SK-N-SH treated with all-trans-retinoic acid at 6 μM for 48 hours (cell line): ENCODE results near the gene ADARB2.

ENCODE experiments used
- ATAC-seq: fragments of 200-7000 bp; cut with Tn5 transposase; 3 replicates; pipeline ENCODE4 v1.9.1; 2020; ENCODE audit warnings: mild to moderate bottlenecking, moderate library complexity
- ARNTL ChIP-seq: fragments of 450-650 bp; formaldehyde crosslinking; IDR thresholded peaks from 2 replicates; pipeline ENCODE4 v1.5.0; 2020; ENCODE audit warnings: low read depth, mild to moderate bottlenecking, moderate library complexity, borderline replicate concordance
- BACH2 ChIP-seq: fragments of 250-450 bp; sonication (Bioruptor Pico); IDR thresholded peaks from 2 replicates; pipeline ENCODE4 v1.9.0; 2021; ENCODE audit warnings: mild to moderate bottlenecking, borderline replicate concordance
- GLIS3 ChIP-seq: fragments of 250-450 bp; sonication (Bioruptor Pico); IDR thresholded peaks from 2 replicates; pipeline ENCODE4 v1.5.0; 2020; ENCODE audit warnings: mild to moderate bottlenecking, moderate library complexity
- ISL1 ChIP-seq: fragments of 250-450 bp; sonication (Bioruptor Pico); IDR thresholded peaks from 2 replicates; pipeline ENCODE4 v2.1.2; 2022; ENCODE audit warnings: mild to moderate bottlenecking, moderate library complexity
- OSR1 ChIP-seq: fragments of 250-450 bp; sonication (Bioruptor Pico); IDR thresholded peaks from 2 replicates; pipeline ENCODE4 v1.8.0; 2022; ENCODE audit warnings: moderate library complexity, mild to moderate bottlenecking, inconsistent platforms
- PPARA ChIP-seq: fragments of 250-450 bp; sonication (Bioruptor Pico); IDR thresholded peaks from 2 replicates; pipeline ENCODE4 v1.5.0; 2020; ENCODE audit warnings: mild to moderate bottlenecking, borderline replicate concordance
- RARB ChIP-seq: fragments of 250-450 bp; sonication (Bioruptor Pico); IDR thresholded peaks from 2 replicates; pipeline ENCODE4 v1.8.0; 2021; ENCODE audit warnings: mild to moderate bottlenecking, moderate library complexity
- SNAI2 ChIP-seq: fragments of 250-450 bp; sonication (Bioruptor Pico); IDR thresholded peaks from 2 replicates; pipeline ENCODE4 v1.5.0; 2020; ENCODE audit warnings: mild to moderate bottlenecking, moderate library complexity
- TCF4 ChIP-seq: fragments of 250-450 bp; sonication (Bioruptor Pico); IDR thresholded peaks from 2 replicates; pipeline ENCODE4 v1.8.0; 2021; ENCODE audit warnings: mild to moderate bottlenecking, moderate library complexity, borderline replicate concordance
- TOX ChIP-seq: fragments of 250-450 bp; sonication (Bioruptor Pico); IDR thresholded peaks from 2 replicates; pipeline ENCODE4 v1.8.0; 2021; ENCODE audit warnings: mild to moderate bottlenecking, moderate library complexity, borderline replicate concordance
- ZFP3 ChIP-seq: fragments of 250-450 bp; sonication (Bioruptor Pico); IDR thresholded peaks from 2 replicates; pipeline ENCODE4 v1.5.0; 2020; ENCODE audit warnings: mild to moderate bottlenecking, moderate library complexity
- ZFP30 ChIP-seq: fragments of 450-650 bp; formaldehyde crosslinking; IDR thresholded peaks from 2 replicates; pipeline ENCODE4 v1.5.0; 2022; ENCODE audit warnings: mild to moderate bottlenecking, moderate library complexity
- ZNF565 ChIP-seq: fragments of 450-650 bp; formaldehyde crosslinking; conservative IDR thresholded peaks from 2 replicates; pipeline ENCODE4 v1.5.0; 2020; ENCODE audit warnings: low read depth, mild to moderate bottlenecking, moderate library complexity
- ZNF70 ChIP-seq: fragments of 450-650 bp; formaldehyde crosslinking; IDR thresholded peaks from 2 replicates; pipeline ENCODE4 v1.5.0; 2020; ENCODE audit warnings: mild to moderate bottlenecking, moderate library complexity
- ZNF8 ChIP-seq: fragments of 450-650 bp; formaldehyde crosslinking; IDR thresholded peaks from 2 replicates; pipeline ENCODE4 v1.5.0; 2020; ENCODE audit warnings: mild to moderate bottlenecking, moderate library complexity
- TF ChIP-seq, protein P1 (sequence below): fragments of 250-450 bp; sonication (Bioruptor Pico); IDR thresholded peaks from 2 replicates; pipeline ENCODE4 v1.5.1; 2021; ENCODE audit warnings: mild to moderate bottlenecking, moderate library complexity
- TF ChIP-seq, protein P2 (sequence below): fragments of 250-450 bp; sonication (Bioruptor Pico); IDR thresholded peaks from 2 replicates; pipeline ENCODE4 v1.5.0; 2020; ENCODE audit warnings: mild to moderate bottlenecking, moderate library complexity
- TF ChIP-seq, protein P3 (sequence below): fragments of 250-450 bp; sonication (Bioruptor Pico); IDR thresholded peaks from 2 replicates; pipeline ENCODE4 v1.5.1; 2020; ENCODE audit warnings: low read depth, mild to moderate bottlenecking, moderate library complexity

The ADARB2 gene

DNA sequence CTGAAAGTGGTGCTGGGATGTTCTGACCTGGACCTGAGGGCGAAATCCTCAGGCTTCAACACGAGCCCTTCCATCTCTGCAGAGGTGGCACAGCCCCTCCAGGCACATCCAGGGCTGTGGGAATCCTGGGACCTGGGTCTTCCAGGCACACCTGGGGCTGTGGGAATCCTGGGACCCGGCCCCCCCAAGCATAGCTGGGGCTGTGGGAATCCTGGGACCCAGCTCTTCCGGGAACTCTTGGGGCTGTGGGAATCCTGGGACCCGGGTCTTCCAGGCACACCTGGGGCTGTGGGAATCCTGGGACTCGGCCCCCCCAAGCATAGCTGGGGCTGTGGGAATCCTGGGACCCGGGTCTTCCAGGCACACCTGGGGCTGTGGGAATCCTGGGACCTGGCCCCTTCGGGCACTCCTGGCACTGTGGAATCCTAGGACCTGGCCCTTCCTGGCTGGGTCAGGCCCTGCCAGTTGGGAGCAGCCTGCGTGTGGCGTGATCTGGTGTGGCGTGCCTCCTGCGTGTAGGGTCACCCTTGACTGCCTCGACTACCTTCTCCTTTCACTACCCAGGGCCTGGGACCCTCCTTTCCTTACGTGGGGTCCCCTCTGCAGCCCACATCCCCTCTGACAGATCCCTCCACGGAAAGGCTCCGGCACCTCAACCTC lies 557.1 kb downstream of the ADARB2 start:
- no peak for ATAC-seq
- no peak for TF ChIP-seq ZNF70
- TF ChIP-seq BACH2 (CRISPR knock-in tag), result no peak
- TF ChIP-seq TOX (CRISPR knock-in tag), result no peak

DNA sequence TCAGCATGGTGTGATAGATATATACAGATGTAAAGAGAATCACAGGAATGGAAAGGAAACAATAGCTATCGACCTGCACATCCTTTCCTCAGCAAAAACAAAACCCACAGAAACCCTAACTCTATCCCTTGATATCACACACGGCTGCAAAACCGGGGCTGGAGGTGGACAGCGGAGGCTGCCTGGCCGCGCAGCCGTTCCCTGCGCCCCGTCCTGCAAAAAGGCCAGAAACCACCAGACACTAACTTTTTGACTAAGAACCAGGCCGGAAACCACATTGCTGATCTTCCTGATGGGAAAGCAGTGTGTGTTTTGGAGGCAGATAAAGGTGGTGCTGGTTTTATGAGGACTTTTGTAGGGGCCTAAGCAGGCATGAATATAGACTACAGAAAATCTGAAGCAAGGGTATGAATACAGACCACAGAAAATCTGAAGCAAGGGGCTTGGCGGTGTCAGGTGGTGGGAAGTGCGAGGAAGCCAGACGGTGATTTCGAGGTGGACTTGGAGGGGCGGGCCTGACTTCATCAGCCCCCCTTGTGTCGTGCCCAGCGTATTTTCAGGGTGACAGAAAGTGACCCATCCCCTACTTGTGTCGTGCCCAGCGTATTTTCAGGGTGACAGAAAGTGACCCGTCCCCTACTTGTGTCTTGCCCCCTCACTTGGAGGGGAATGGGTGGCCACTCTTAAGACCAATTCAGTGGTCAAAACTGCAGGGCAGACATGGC lies 557.8 kb downstream of the ADARB2 start:
- ATAC-seq, result no peak
- TF ChIP-seq ZNF565 (no peak), OSR1 (CRISPR knock-in tag) (no peak)
- TF ChIP-seq, protein P1, sequence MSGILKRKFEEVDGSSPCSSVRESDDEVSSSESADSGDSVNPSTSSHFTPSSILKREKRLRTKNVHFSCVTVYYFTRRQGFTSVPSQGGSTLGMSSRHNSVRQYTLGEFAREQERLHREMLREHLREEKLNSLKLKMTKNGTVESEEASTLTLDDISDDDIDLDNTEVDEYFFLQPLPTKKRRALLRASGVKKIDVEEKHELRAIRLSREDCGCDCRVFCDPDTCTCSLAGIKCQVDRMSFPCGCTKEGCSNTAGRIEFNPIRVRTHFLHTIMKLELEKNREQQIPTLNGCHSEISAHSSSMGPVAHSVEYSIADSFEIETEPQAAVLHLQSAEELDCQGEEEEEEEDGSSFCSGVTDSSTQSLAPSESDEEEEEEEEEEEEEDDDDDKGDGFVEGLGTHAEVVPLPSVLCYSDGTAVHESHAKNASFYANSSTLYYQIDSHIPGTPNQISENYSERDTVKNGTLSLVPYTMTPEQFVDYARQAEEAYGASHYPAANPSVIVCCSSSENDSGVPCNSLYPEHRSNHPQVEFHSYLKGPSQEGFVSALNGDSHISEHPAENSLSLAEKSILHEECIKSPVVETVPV (CRISPR knock-in tag), result no peak
- TF ChIP-seq, all 23 proteins: peak for 0

DNA sequence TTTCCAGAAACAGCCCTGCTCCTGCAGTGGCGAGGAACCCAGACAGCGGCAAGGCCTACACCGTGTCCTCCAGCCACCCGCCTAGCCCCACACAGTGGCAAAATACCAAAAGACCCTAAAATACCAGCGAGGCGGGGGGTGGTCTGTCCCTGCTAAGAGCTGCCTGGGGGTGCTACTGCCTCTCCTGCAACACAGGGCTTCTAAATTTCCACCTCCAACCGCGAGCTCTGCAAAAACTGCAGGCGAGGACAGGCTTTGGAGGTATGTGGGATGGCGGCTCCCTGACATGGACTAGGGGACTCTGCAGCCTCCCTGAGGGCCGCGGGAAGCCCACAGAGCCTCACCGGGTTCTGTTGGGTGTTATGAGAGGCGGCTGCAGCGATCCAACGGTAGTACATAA lies 558.8 kb downstream of the ADARB2 start:
- TF ChIP-seq ZFP30 (CRISPR knock-in tag), result no peak
- TF ChIP-seq, protein P2, sequence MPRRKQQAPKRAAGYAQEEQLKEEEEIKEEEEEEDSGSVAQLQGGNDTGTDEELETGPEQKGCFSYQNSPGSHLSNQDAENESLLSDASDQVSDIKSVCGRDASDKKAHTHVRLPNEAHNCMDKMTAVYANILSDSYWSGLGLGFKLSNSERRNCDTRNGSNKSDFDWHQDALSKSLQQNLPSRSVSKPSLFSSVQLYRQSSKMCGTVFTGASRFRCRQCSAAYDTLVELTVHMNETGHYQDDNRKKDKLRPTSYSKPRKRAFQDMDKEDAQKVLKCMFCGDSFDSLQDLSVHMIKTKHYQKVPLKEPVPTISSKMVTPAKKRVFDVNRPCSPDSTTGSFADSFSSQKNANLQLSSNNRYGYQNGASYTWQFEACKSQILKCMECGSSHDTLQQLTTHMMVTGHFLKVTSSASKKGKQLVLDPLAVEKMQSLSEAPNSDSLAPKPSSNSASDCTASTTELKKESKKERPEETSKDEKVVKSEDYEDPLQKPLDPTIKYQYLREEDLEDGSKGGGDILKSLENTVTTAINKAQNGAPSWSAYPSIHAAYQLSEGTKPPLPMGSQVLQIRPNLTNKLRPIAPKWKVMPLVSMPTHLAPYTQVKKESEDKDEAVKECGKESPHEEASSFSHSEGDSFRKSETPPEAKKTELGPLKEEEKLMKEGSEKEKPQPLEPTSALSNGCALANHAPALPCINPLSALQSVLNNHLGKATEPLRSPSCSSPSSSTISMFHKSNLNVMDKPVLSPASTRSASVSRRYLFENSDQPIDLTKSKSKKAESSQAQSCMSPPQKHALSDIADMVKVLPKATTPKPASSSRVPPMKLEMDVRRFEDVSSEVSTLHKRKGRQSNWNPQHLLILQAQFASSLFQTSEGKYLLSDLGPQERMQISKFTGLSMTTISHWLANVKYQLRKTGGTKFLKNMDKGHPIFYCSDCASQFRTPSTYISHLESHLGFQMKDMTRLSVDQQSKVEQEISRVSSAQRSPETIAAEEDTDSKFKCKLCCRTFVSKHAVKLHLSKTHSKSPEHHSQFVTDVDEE, result no peak
- TF ChIP-seq ZNF565, result no peak
- no peak for TF ChIP-seq SNAI2 (CRISPR knock-in tag)
- no peak for TF ChIP-seq TOX (CRISPR knock-in tag)
- no peak for TF ChIP-seq ZNF8
- TF ChIP-seq GLIS3 (CRISPR knock-in tag), result no peak
- no peak for TF ChIP-seq RARB (CRISPR knock-in tag)
- TF ChIP-seq PPARA (CRISPR knock-in tag), result no peak
- TF ChIP-seq BACH2 (CRISPR knock-in tag), result no peak
- TF ChIP-seq ISL1 (CRISPR knock-in tag), result no peak
- ATAC-seq, result no peak

DNA sequence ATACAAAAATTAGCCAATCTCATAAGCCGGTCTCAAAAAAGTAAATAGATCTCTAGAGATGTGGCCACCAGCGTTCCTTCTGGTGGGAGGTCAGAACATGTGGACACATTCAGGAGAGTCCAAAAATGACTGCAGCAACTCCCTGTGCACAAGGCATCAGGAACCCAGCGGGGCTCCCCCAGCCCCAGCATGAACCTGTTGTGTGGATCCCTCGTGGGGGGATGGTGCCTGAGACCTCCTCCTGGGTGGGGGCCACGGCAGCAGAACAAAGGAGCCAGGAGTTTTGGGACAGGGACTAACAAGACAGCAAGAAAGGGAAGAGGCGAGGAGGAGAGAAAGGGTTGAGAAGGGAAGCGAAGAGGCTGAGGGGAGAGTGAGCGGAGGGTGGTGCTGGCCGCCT lies 559.4 kb downstream of the ADARB2 start:
- ATAC-seq, result no peak
- TF ChIP-seq, protein P2, result no peak

DNA sequence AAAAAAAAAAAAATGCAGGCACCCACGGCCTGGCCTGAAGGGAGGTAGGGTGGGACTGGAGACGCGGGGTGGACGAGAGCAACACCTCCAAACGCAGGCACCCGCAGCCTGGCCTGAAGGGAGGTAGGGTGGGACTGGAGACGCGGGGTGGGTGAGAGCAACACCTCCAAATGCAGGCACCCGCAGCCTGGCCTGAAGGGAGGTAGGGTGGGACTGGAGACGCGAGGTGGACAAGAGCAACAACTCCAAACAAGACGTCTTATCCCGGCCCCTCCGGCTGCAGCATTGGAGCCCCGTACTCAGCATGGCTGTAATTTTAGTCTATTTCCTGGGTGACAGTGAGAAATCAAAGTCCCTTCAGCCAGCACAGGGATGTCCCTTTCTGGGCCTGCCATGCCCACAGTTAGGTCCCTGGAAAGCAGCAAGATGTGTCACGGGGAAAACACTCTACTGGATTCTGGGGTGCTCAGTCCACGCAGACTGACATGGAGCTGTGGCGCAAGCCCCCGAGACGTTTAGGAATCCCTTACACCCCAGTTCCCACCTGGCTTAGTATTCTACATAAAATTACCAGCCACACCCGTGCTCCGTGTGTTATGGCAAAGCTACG lies 561.3 kb downstream of the ADARB2 start:
- TF ChIP-seq TCF4 (CRISPR knock-in tag) (no peak), ARNTL (no peak), PPARA (CRISPR knock-in tag) (no peak), GLIS3 (CRISPR knock-in tag) (no peak), BACH2 (CRISPR knock-in tag) (no peak), ZNF565 (no peak), ZFP30 (CRISPR knock-in tag) (no peak), RARB (CRISPR knock-in tag) (no peak), OSR1 (CRISPR knock-in tag) (no peak), ZFP3 (CRISPR knock-in tag) (no peak), SNAI2 (CRISPR knock-in tag) (no peak), ISL1 (CRISPR knock-in tag) (no peak)
- TF ChIP-seq, protein P3, sequence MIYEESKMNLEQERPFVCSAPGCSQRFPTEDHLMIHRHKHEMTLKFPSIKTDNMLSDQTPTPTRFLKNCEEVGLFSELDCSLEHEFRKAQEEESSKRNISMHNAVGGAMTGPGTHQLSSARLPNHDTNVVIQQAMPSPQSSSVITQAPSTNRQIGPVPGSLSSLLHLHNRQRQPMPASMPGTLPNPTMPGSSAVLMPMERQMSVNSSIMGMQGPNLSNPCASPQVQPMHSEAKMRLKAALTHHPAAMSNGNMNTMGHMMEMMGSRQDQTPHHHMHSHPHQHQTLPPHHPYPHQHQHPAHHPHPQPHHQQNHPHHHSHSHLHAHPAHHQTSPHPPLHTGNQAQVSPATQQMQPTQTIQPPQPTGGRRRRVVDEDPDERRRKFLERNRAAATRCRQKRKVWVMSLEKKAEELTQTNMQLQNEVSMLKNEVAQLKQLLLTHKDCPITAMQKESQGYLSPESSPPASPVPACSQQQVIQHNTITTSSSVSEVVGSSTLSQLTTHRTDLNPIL (CRISPR knock-in tag), result no peak
- TF ChIP-seq, protein P2, result no peak
- TF ChIP-seq, protein P1 (CRISPR knock-in tag), result no peak
- no peak for ATAC-seq
